Coronary artery (tissue), 2 donors: Measurements from ENCODE around the gene UBIAD1.
"Not testable (repeated sequence)": the region's sequence is repeated elsewhere in the genome, so short reads cannot be mapped to it uniquely, and the experiment has no call there.

Source experiments
- DNase-seq: peaks from one replicate; pipeline ENCODE4 v3.0.0-alpha.2; 2017; ENCODE audit warnings: low spot score
- H3K27ac ChIP-seq, 2 donors: fragments of 200-600 bp; sonication (generic); one replicate each; pipeline ENCODE4 v1.5.1; 2016 to 2019
- H3K4me3 ChIP-seq: fragments of 200-600 bp; sonication (generic); 2 replicates; pipeline ENCODE4 v1.5.1; 2016; ENCODE audit warnings: mild to moderate bottlenecking, moderate library complexity
- TF ChIP-seq, protein P1 (sequence below): fragments of 200-600 bp; sonication (generic); IDR thresholded peaks from one replicate; pipeline ENCODE4 v1.5.1; 2019; ENCODE audit warnings: antibody characterized with exemption

UBIAD1 gene

DNA sequence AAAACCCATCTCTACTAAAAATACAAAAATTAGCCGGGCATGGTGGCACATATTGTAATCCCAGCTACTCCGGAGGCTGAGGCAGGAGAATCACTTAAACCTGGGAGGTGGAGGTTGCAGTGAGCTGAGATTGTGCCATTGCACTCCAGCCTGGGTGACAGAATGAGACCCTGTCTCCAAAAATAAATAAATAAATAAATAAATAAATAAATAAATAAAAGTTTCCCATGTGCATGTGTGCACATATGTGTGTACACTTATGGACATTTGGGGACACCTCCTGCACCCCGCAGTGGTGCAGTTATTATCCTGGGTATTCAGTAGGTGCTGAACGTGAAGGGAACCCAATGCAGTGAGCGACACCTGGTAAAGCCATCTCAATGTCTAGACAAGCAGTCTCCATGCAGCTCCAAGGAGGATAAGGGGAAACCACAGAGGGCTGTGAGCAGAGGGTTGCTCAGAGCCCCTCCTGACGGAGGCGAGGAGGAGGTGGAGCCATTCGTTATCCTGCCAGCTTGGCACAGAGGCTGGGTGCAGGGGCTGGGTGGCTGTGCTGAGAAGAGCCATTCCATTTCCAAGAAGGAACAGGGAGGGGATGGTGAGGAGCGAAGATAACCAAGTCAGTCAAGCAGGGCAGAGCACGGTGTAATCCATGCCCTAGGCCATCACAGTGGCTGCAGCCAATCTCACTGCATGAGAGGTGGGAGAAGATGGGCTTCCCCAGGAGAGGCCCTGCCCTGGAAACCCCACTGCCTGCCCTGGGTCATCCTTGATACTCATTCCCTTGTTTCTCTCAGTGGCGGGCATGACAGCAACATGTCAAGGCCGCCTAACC is 25.6 kb downstream of the UBIAD1 start:
- H3K4me3 ChIP-seq: no peak overlapping the region
- DNase-seq: no peak
- H3K27ac ChIP-seq: no peak overlapping the region
- TF ChIP-seq, protein P1, sequence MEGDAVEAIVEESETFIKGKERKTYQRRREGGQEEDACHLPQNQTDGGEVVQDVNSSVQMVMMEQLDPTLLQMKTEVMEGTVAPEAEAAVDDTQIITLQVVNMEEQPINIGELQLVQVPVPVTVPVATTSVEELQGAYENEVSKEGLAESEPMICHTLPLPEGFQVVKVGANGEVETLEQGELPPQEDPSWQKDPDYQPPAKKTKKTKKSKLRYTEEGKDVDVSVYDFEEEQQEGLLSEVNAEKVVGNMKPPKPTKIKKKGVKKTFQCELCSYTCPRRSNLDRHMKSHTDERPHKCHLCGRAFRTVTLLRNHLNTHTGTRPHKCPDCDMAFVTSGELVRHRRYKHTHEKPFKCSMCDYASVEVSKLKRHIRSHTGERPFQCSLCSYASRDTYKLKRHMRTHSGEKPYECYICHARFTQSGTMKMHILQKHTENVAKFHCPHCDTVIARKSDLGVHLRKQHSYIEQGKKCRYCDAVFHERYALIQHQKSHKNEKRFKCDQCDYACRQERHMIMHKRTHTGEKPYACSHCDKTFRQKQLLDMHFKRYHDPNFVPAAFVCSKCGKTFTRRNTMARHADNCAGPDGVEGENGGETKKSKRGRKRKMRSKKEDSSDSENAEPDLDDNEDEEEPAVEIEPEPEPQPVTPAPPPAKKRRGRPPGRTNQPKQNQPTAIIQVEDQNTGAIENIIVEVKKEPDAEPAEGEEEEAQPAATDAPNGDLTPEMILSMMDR: no peak

DNA sequence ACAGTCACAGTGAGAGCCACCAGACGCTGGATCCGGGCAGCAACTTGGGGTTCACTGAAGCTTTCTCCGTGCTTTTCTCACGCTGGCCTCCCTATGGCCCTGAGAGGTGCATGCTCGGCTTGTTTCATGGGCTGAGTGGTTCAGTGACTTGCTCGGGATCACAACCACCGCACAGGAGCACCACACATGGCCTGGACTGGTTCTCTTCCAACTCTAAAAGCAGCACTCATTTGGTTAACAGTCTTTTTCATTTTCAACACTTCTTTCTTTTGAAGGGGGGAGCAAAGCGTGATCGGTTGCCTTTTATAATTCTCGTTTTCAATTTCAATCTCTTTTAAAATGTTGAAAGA is 26.2 kb downstream of the UBIAD1 start:
- H3K4me3 ChIP-seq: no peak overlapping the region
- no peak for DNase-seq
- TF ChIP-seq, protein P1: no peak
- no peak overlapping the region for H3K27ac ChIP-seq

DNA sequence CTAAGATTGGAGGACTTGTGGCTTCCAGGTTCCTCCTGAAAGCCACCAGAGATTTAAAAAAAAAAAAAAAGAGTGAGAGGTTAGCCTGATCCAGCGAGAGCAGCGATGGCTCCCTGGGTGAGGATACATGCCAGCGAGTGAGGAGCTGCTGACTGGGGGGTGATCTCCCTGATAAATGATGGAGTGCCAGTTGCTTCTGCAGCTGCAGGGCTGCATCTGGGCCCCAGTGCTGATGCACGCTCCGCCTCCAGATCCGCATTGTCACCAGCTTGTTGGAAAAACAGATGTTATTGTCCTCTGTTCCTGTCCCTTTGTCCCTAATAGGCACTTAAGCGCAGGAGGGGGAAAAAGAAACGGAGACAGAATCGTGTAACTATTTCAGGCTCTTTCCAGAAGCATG is 28.6 kb downstream of the UBIAD1 start:
- no peak for DNase-seq
- no peak overlapping the region for H3K4me3 ChIP-seq
- TF ChIP-seq, protein P1: no peak
- no peak overlapping the region for H3K27ac ChIP-seq

DNA sequence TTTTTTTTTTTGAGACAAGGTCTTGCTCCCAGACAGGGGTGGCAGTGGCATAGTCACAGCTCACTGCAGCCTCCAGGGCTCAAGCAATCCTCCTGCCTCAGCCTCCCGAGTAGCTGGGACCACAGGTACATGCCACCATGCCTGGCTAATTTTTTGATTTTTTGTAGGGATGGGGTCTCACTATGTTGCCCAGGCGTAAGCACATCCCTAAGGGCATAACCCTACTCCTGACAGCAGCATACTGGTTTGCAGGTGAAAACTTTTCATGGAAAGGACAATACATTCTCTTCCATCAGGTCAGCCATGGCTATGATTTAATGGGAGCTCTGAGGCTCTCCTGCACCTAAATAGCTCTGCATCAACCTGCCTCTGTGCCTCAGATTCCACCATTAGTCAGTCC is 29.4 kb downstream of the UBIAD1 start:
- no peak overlapping the region for H3K27ac ChIP-seq
- no peak for DNase-seq
- H3K4me3 ChIP-seq: no peak overlapping the region
- TF ChIP-seq, protein P1: no peak

DNA sequence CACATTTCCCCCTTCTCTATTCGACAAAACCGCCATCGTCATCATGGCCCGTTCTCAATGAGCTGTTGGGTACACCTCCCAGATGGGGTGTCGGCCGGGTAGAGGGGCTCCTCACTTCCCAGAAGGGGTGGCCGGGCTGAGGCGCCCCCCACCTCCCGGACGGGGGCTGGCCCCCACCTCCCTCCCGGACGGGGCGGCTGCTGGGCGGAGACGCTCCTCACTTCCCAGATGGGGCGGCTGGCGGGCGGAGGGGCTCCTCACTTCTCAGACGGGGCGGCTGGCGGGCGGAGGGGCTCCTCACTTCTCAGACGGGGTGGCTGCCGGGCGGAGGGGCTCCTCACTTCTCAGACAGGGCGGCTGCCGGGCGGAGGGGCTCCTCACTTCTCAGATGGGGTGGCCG is 32.5 kb downstream of the UBIAD1 start:
- not testable (repeated sequence) for DNase-seq

DNA sequence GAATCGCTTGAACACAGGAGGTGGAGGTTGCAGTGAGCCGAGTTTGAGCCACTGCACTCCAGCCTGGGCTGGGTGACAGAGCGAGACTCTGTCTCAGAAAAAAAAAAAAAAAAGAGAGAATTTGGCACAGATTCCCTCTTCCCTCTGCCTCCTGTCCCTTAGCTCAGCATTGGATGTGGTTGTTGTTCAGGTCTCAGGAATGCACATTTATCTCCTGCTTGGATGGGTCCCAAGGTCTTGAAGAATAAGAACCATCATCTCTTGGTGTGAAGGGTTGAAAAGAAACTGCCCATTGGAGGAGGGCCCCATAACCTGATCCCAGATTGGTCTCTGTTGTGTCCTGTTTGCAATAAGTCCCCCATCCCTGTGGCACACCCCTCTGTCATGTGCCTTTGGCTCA is 34.9 kb downstream of the UBIAD1 start:
- no peak for DNase-seq
- Histone ChIP-seq H3K4me3 (no peak overlapping the region), H3K27ac (no peak overlapping the region)
- TF ChIP-seq, protein P1: no peak

More for the DNA sequence above, 32.5 kb downstream of the UBIAD1 start:
- H3K4me3 ChIP-seq, H3K27ac ChIP-seq: not testable (repeated sequence)

DNA sequence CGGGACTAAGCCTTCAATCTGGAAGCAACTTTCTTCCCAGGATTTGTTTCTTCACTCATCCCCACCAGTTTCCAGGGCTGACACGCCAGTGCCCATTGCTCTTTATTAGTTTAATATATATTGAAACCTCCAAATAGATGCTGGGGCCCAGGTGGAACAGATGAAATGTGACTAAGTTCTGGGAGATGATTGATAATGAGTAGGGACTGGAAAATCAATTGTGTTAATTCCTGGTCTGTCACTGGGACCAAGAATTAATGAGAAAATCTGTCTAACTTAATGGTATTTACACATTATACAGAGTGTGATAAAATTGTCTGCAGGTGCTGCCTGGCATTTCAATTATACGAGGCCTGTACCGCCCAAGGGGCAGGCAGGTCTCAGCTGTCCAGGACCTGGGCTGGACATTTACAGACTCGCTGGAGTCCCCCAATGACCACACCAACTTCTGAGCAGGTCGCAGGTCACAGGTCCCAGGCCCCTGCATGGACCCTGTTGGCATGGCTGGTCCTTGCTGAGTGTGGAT is 35.8 kb downstream of the UBIAD1 start:
- TF ChIP-seq, protein P1: no peak
- H3K27ac ChIP-seq: no peak overlapping the region
- H3K4me3 ChIP-seq: no peak overlapping the region

More for the DNA sequence above, 35.8 kb downstream of the UBIAD1 start:
- no peak for DNase-seq
